Fibroblast of skin of left biceps (primary cell): ENCODE results near the gene SNX15.
A peak's percentile ranks its signal among the peaks of the same experiment; 100 is the strongest.
"Not testable (repeated sequence)": the region's sequence is repeated elsewhere in the genome, so short reads cannot be mapped to it uniquely, and the experiment has no call there.

ENCODE experiments used
- DNase-seq, 2 experiments: peaks; one replicate each; pipeline ENCODE4 v3.0.0-alpha.2; 2013; ENCODE audit warnings: low read depth in 2 of 2

SNX15 gene

GRCh38 chr11:65027213-65028067, at the start of gene SNX15:
Gene SNX15, plus strand, starts transcription at chr11:65027439. Its CDS starts 99 bp downstream, at chr11:65027538.
- DNase-seq = peak; percentile 91 to 92

- DNase-seq = not testable (repeated sequence)
These were observed 43.9 kb upstream of the SNX15 start for GRCh38 chr11:64983339-64983738.

GRCh38 chr11:64987998-64988854, 39.0 kb upstream of the SNX15 start:
- no peak for DNase-seq

GRCh38 chr11:64989416-64989815, 37.8 kb upstream of the SNX15 start:
- no peak for DNase-seq

GRCh38 chr11:64990222-64990923, 36.9 kb upstream of the SNX15 start:
- no peak for DNase-seq

- DNase-seq = no peak
These were observed 32.9 kb upstream of the SNX15 start for GRCh38 chr11:64994318-64994717.

- DNase-seq = no peak
These were observed 30.9 kb upstream of the SNX15 start for GRCh38 chr11:64996327-64996709.

- peak in 1 of 2 experiments; percentile 13 for DNase-seq
These were observed 30.4 kb upstream of the SNX15 start, which contains the start of gene BATF2 for GRCh38 chr11:64996710-64997380. Gene BATF2, minus strand, starts transcription at chr11:64996971. Its CDS starts 57 bp downstream, at chr11:64996914.

GRCh38 chr11:64998141-64998540, 29.1 kb upstream of the SNX15 start:
- no peak for DNase-seq

- no peak for DNase-seq
These were observed 28.4 kb upstream of the SNX15 start for GRCh38 chr11:64998690-64999431.

GRCh38 chr11:64999478-64999877, 27.8 kb upstream of the SNX15 start:
- DNase-seq = no peak

- no peak for DNase-seq
These were observed 24.5 kb upstream of the SNX15 start for GRCh38 chr11:65002706-65003105.

GRCh38 chr11:65003282-65003681, 24.0 kb upstream of the SNX15 start:
- no peak for DNase-seq

GRCh38 chr11:65003968-65004367, 23.3 kb upstream of the SNX15 start:
- not testable (repeated sequence) for DNase-seq

- DNase-seq = no peak
These were observed 19.2 kb upstream of the SNX15 start for GRCh38 chr11:65008016-65008415.

- no peak for DNase-seq
These were observed 18.4 kb upstream of the SNX15 start for GRCh38 chr11:65008873-65009272.

- DNase-seq = peak; percentile 65 to 75
These were observed 13.9 kb upstream of the SNX15 start for GRCh38 chr11:65013130-65013887.

GRCh38 chr11:65013888-65014725, 13.1 kb upstream of the SNX15 start, which contains the start of gene ARL2:
Gene ARL2, plus strand, starts transcription at chr11:65014160. Its CDS starts 48 bp downstream, at chr11:65014208.
- peak; percentile 69 to 73 for DNase-seq

- DNase-seq = no peak
These were observed 12.5 kb upstream of the SNX15 start for GRCh38 chr11:65014726-65015227.
